ENCODE data around the gene JADE1.
A peak's percentile ranks its signal among the peaks of the same experiment; 100 is the strongest.

The JADE1 gene

GRCh38 chr4:128802680-128803628 lies 6.5 kb upstream of the JADE1 start:
- Histone ChIP-seq H3K9me3 (replicated peaks in 1 of 2; ENCODE audit: control insufficient read depth in 2 of 2, insufficient read depth in 1 of 2, low read depth in 1 of 2, low read length in 2 of 2) (no peaks in the 10 kb centered on the region), H3K27me3 (ENCODE audit: control insufficient read depth in 3 of 3, insufficient read depth in 3 of 3, low read depth in 1 of 3, low read length in 3 of 3) (peaks cover 0 to 13% (median 0%) of the 10 kb centered on the region in 3 experiments), H3K79me1 (ENCODE audit: low read depth, low read length) (no peaks in the 10 kb centered on the region), H3K14ac (ENCODE audit: low read length) (no peak overlapping the region), H2AFZ (ENCODE audit: low read length) (peak overlapping the region; percentile 22), H4K91ac (ENCODE audit: low read depth, low read length, poor library complexity) (no peak overlapping the region), H3K4me1 (ENCODE audit: control insufficient read depth in 2 of 2, insufficient read depth in 1 of 2, low read depth in 1 of 2, low read length in 2 of 2) (peaks cover 0 to 2% of the 10 kb centered on the region in 2 donors), H2BK5ac (ENCODE audit: low read length) (no peak overlapping the region), H4K8ac (ENCODE audit: low read depth, low read length) (no peak overlapping the region), H2BK12ac (ENCODE audit: low read length) (no peak overlapping the region), H3K4me3 (ENCODE audit: low read length in 2 of 2) (no peak overlapping the region), H3K23ac (ENCODE audit: low read depth, low read length, poor library complexity) (no peak overlapping the region), H2BK120ac (ENCODE audit: low read depth, low read length) (no peak overlapping the region), H3K9ac (ENCODE audit: low read depth, low read length, poor library complexity) (no peak overlapping the region), H3K27ac (replicated peaks; ENCODE audit: low read length) (no peak overlapping the region), H2AK5ac (ENCODE audit: low read depth, low read length) (no peak overlapping the region), H3K18ac (ENCODE audit: low read length) (peak overlapping the region; percentile 52), H2BK15ac (ENCODE audit: low read length) (peak overlapping the region; percentile 2), H3K36me3 (replicated peaks in 1 of 2; ENCODE audit: control insufficient read depth in 2 of 2, insufficient read depth in 2 of 2, low read length in 2 of 2) (no peaks in the 10 kb centered on the region), H3K4me2 (ENCODE audit: insufficient read depth, low read length, poor library complexity, severe bottlenecking) (no peak overlapping the region), H3K4ac (ENCODE audit: low read length) (no peak overlapping the region)
- no peak for DNase-seq (ENCODE audit: low spot score)
- no CpG with 5 or more reads among the region's 9 CpGs for WGBS, 2 donors (ENCODE audit: extremely low coverage in 2 of 2, insufficient read length in 2 of 2, insufficient replicate concordance in 1 of 2)

- peaks cover 0 to 13% (median 0%) of the 10 kb centered on the region in 3 experiments for H3K27me3 ChIP-seq (ENCODE audit: control insufficient read depth in 3 of 3, insufficient read depth in 3 of 3, low read depth in 1 of 3, low read length in 3 of 3)
- H4K8ac ChIP-seq (ENCODE audit: low read depth, low read length) = no peak overlapping the region
- H3K4me1 ChIP-seq (ENCODE audit: control insufficient read depth in 2 of 2, insufficient read depth in 1 of 2, low read depth in 1 of 2, low read length in 2 of 2) = peaks cover 0 to 2% of the 10 kb centered on the region in 2 donors
- H4K91ac ChIP-seq (ENCODE audit: low read depth, low read length, poor library complexity) = no peak overlapping the region
- no peak overlapping the region for H2AFZ ChIP-seq (ENCODE audit: low read length)
- no peak overlapping the region for H3K4ac ChIP-seq (ENCODE audit: low read length)
- H3K79me1 ChIP-seq (ENCODE audit: low read depth, low read length) = no peaks in the 10 kb centered on the region
- no peak overlapping the region for H3K14ac ChIP-seq (ENCODE audit: low read length)
- H3K18ac ChIP-seq (ENCODE audit: low read length) = no peak overlapping the region
- H3K36me3 ChIP-seq (replicated peaks in 1 of 2; ENCODE audit: control insufficient read depth in 2 of 2, insufficient read depth in 2 of 2, low read length in 2 of 2) = no peaks in the 10 kb centered on the region
- H2BK12ac ChIP-seq (ENCODE audit: low read length) = no peak overlapping the region
- DNase-seq (ENCODE audit: low spot score) = no peak
- H3K9ac ChIP-seq (ENCODE audit: low read depth, low read length, poor library complexity) = no peak overlapping the region
- H2AK5ac ChIP-seq (ENCODE audit: low read depth, low read length) = no peak overlapping the region
- H3K4me3 ChIP-seq (ENCODE audit: low read length in 2 of 2) = no peak overlapping the region
- H2BK120ac ChIP-seq (ENCODE audit: low read depth, low read length) = no peak overlapping the region
- no peak overlapping the region for H3K27ac ChIP-seq (replicated peaks; ENCODE audit: low read length)
- H3K4me2 ChIP-seq (ENCODE audit: insufficient read depth, low read length, poor library complexity, severe bottlenecking) = no peak overlapping the region
- WGBS, 2 donors (ENCODE audit: extremely low coverage in 2 of 2, insufficient read length in 2 of 2, insufficient replicate concordance in 1 of 2) = no CpG with 5 or more reads among the region's 2 CpGs
- H2BK5ac ChIP-seq (ENCODE audit: low read length) = no peak overlapping the region
- H3K23ac ChIP-seq (ENCODE audit: low read depth, low read length, poor library complexity) = no peak overlapping the region
- H3K9me3 ChIP-seq (replicated peaks in 1 of 2; ENCODE audit: control insufficient read depth in 2 of 2, insufficient read depth in 1 of 2, low read depth in 1 of 2, low read length in 2 of 2) = no peaks in the 10 kb centered on the region
- no peak overlapping the region for H2BK15ac ChIP-seq (ENCODE audit: low read length)
These were observed 5.7 kb upstream of the JADE1 start for GRCh38 chr4:128803783-128804182.

GRCh38 chr4:128810331-128810870 lies 901 bp downstream of the JADE1 start:
- H3K23ac ChIP-seq (ENCODE audit: low read depth, low read length, poor library complexity) = no peak overlapping the region
- no peaks in the 10 kb centered on the region for H3K27me3 ChIP-seq (ENCODE audit: control insufficient read depth in 3 of 3, insufficient read depth in 3 of 3, low read depth in 1 of 3, low read length in 3 of 3)
- no peak overlapping the region for H2BK120ac ChIP-seq (ENCODE audit: low read depth, low read length)
- H3K4me1 ChIP-seq (ENCODE audit: control insufficient read depth in 2 of 2, insufficient read depth in 1 of 2, low read depth in 1 of 2, low read length in 2 of 2) = no peaks in the 10 kb centered on the region
- WGBS, 2 donors (ENCODE audit: extremely low coverage in 2 of 2, insufficient read length in 2 of 2, insufficient replicate concordance in 1 of 2) = no CpG with 5 or more reads among the region's 16 CpGs
- peaks cover 0 to under 1% of the 10 kb centered on the region in 2 donors for H3K36me3 ChIP-seq (replicated peaks in 1 of 2; ENCODE audit: control insufficient read depth in 2 of 2, insufficient read depth in 2 of 2, low read length in 2 of 2)
- H3K9me3 ChIP-seq (replicated peaks in 1 of 2; ENCODE audit: control insufficient read depth in 2 of 2, insufficient read depth in 1 of 2, low read depth in 1 of 2, low read length in 2 of 2) = no peaks in the 10 kb centered on the region
- H2BK5ac ChIP-seq (ENCODE audit: low read length) = peak overlapping the region; percentile 87
- H3K4me2 ChIP-seq (ENCODE audit: insufficient read depth, low read length, poor library complexity, severe bottlenecking) = peak overlapping the region; percentile 78
- no peak overlapping the region for H3K4ac ChIP-seq (ENCODE audit: low read length)
- H3K4me3 ChIP-seq (ENCODE audit: low read length in 2 of 2) = peak overlapping the region; percentile 93 to 95
- no peak overlapping the region for H4K91ac ChIP-seq (ENCODE audit: low read depth, low read length, poor library complexity)
- H3K14ac ChIP-seq (ENCODE audit: low read length) = no peak overlapping the region
- peak overlapping the region; percentile 96 for H2AFZ ChIP-seq (ENCODE audit: low read length)
- peak overlapping the region; percentile 97 for H3K27ac ChIP-seq (replicated peaks; ENCODE audit: low read length)
- peak overlapping the region; percentile 25 for H2AK5ac ChIP-seq (ENCODE audit: low read depth, low read length)
- peak overlapping the region; percentile 96 for H3K9ac ChIP-seq (ENCODE audit: low read depth, low read length, poor library complexity)
- no peak overlapping the region for H2BK12ac ChIP-seq (ENCODE audit: low read length)
- no peak for DNase-seq (ENCODE audit: low spot score)
- H3K18ac ChIP-seq (ENCODE audit: low read length) = peak overlapping the region; percentile 92
- no peak overlapping the region for H2BK15ac ChIP-seq (ENCODE audit: low read length)
- H3K79me1 ChIP-seq (ENCODE audit: low read depth, low read length) = peaks cover 3% of the 10 kb centered on the region
- H4K8ac ChIP-seq (ENCODE audit: low read depth, low read length) = no peak overlapping the region

Measured in neuronal stem cell (in vitro differentiated cells).